ENCODE data around the gene AOC2.
A peak's percentile ranks its signal among the peaks of the same experiment; 100 is the strongest.
"Not testable (repeated sequence)": the region's sequence is repeated elsewhere in the genome, so short reads cannot be mapped to it uniquely, and the experiment has no call there.

AOC2 gene

GRCh38 chr17:42855048-42855596 lies 10.7 kb downstream of the AOC2 start:
- DNase-seq: no peak

GRCh38 chr17:42856093-42856492 lies 11.7 kb downstream of the AOC2 start:
- not testable (repeated sequence) for DNase-seq

- DNase-seq: not testable (repeated sequence)
These were observed 12.1 kb downstream of the AOC2 start for GRCh38 chr17:42856516-42856915.

GRCh38 chr17:42857389-42857788 lies 13.0 kb downstream of the AOC2 start:
- no peak for DNase-seq

GRCh38 chr17:42865638-42866094 lies 21.3 kb downstream of the AOC2 start:
- no peak for DNase-seq

GRCh38 chr17:42866216-42866615 lies 21.8 kb downstream of the AOC2 start:
- DNase-seq: no peak

GRCh38 chr17:42866631-42867575 lies 22.5 kb downstream of the AOC2 start:
- no peak for DNase-seq

- not testable (repeated sequence) for DNase-seq
These were observed 23.4 kb downstream of the AOC2 start for GRCh38 chr17:42867694-42868261.

GRCh38 chr17:42868338-42868737 lies 24.0 kb downstream of the AOC2 start:
- DNase-seq: no peak

- DNase-seq: no peak
These were observed 27.3 kb downstream of the AOC2 start for GRCh38 chr17:42871647-42872046.

GRCh38 chr17:42872251-42872965 lies 28.0 kb downstream of the AOC2 start:
- DNase-seq: no peak

- DNase-seq: no peak
These were observed 28.9 kb downstream of the AOC2 start for GRCh38 chr17:42873315-42873714.

- not testable (repeated sequence) for DNase-seq
These were observed 29.7 kb downstream of the AOC2 start for GRCh38 chr17:42873932-42874695.

GRCh38 chr17:42877037-42877436 lies 32.7 kb downstream of the AOC2 start:
- no peak for DNase-seq

- DNase-seq: peak in 1 of 2 experiments; percentile 17
These were observed 33.9 kb downstream of the AOC2 start for GRCh38 chr17:42878123-42878880.

GRCh38 chr17:42878924-42879595 lies 34.7 kb downstream of the AOC2 start:
- DNase-seq: no peak

- no peak for DNase-seq
These were observed 35.2 kb downstream of the AOC2 start for GRCh38 chr17:42879596-42879985.

GRCh38 chr17:42880776-42881310 lies 36.5 kb downstream of the AOC2 start:
- no peak for DNase-seq

- DNase-seq: not testable (repeated sequence)
These were observed 37.3 kb downstream of the AOC2 start for GRCh38 chr17:42881706-42882105.

GRCh38 chr17:42882166-42882565 lies 37.8 kb downstream of the AOC2 start:
- DNase-seq: no peak

Measured in NCI-H524 (cell line).